H4 (cell line): ENCODE data around the gene SLC9A5. TPM values are rescaled to one million over a fixed set of nuclear protein-coding genes. Genes with fewer than 3 reads are reported as not detected.

ENCODE experiments used
- DNase-seq: peaks from one replicate; pipeline ENCODE4 v3.0.0-alpha.2; 2015; ENCODE audit warnings: low spot score
- total RNA-seq: library from RNA; depleted of rRNA; stranded (reverse); fragments of >200 nt; shearing (Covaris generic); gene quantifications from 2 replicates; pipeline ENCODE4 v1.2.3, GENCODE V29; 2014

The SLC9A5 gene
- total RNA-seq, 1 experiment from 2014 or later: 0.81 TPM

DNA sequence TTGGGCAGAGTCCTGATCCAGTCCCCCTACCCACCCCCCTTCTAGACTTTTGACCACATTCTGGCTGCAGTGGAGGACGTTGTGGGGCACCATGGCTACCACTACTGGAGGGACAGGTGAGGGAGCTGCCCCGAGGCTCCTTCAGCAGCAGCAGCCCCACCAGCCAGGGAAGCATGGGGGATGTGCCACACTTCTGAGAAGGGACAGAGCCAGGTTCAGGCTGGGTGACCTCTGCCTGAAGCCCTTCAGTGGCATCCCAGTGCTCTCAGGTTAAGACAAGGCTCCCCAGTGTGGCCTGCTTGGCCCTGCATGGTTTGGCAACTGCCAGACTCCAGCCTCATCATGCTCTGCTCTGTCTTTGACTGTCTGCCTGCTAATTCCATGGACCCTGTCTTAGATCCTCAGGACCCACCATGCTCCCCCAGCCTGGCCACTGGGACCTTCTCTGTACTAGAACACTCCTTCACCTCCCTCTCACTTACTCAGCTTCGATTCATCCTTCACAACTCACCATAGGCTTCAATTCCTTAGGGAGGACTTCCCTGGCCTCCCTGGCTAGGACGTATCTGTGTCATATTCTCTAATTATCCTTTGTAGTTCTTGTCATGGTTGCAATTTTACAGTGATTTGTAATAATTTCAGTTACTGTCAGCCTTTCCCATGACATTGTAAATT lies 8.8 kb downstream of the SLC9A5 start:
- no peak for DNase-seq

DNA sequence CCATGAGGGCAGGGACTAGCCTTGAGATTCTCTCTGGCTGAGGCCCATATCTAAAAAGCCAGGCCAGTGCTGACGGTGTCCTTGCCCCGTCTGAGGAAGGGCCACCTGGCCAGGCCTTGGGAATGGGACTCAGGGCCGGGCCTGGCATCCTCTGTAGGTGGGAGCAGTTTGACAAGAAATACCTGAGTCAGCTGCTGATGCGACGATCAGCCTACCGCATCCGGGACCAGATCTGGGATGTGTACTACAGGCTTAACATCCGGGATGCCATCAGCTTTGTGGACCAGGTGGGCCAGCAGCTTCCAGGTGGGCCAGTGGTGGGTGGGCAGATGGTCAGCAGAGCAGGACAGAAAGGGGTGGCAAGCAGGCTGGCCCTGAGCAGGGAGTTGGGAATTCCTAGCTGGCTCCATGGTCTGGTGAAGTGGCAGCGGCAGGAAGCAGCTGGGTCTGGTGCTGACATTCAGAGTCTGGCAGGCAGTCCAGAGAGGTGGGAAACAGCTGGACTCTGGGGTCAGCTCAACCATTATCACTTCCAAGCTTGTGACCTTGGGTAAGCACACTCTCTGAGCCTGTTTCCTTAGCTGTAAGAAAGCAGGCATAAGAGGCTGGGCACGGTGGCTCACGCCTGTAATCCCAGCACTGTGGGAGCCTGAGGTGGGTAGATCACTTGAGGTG lies 9.5 kb downstream of the SLC9A5 start:
- DNase-seq: no peak

DNA sequence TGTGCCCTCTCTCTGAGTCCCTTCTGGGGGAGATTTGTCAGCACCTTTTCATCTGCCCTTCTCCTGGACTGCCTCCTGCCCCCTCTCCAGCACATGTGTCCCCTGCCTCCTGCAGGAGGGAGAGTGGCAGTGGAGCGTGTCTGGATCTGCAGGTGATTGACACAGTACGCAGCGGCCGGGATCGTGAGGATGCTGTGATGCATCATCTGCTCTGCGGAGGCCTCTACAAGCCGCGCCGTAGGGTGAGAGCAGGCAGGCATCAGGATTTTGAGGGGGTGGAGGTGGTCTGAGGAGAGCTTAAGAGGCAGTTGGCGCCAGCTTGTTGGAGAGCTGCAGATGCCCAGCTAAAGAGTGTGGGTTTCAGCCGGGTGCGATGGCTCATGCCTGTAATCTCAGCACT lies 10.9 kb downstream of the SLC9A5 start:
- no peak for DNase-seq

DNA sequence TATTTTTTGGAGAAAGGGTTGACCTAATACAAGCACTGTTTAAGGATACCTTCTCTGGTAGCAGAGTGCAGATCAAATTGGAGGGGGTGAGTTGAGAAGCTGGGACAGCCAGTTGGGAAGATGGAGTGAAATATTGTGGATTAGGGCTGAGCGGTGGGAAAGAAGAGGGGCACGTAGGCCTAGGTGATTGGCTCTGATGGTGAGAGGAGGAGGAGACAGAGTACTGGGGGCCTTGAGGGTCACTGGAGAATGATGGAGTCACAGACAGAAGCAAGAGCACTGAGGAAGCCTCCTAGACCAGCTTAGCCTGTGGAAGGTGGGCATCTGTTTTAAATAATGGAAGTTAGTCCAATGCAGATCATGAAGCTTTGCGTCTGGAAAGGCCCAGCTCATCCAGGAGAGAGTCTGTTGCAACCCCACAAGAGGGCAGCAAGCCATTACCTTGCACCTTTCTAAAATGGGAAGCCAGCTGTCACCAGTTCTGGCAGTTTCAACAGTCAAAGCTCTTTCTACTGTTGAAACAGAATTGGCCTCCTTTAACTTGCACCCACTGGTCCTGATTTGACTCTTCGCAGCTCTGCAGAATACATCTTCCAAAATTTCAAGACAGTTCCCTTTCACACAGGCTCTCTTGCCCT lies 11.8 kb downstream of the SLC9A5 start:
- peak; percentile 61 for DNase-seq

DNA sequence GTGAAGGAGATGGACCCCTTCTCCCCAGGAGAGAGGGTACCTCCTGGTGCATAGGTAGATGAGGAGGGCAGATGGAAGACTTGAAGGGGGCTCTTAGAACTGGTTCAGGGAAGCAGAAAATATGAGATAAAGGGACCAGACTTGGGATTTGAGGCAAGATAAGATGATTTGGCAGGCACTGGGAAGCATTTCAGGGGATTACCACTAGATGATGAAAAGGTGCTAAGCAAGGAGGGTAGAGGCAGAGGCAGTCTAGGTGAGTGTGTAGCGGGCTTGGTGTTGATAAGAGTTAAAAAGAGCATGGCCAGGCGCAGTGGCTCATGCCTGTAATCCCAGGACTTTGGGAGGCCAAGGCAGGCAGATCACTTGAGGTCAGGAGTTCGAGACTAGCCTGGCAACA lies 14.4 kb downstream of the SLC9A5 start:
- DNase-seq: no peak

DNA sequence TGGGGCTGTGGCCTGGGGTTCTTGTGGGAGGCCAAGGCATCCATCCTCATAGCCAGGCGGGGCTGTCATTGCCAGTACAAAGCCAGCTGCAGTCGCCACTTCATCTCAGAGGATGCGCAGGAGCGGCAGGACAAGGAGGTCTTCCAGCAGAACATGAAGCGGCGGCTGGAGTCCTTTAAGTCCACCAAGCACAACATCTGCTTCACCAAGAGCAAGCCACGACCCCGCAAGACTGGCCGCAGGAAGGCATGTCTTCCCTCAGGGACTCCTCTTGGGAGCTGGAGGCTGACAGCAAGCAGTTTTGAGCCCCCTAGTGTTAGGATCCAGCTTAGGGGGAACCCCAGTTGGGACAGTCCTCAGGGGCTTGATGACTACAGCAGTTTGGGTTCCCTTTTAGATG lies 15.5 kb downstream of the SLC9A5 start:
- no peak for DNase-seq

DNA sequence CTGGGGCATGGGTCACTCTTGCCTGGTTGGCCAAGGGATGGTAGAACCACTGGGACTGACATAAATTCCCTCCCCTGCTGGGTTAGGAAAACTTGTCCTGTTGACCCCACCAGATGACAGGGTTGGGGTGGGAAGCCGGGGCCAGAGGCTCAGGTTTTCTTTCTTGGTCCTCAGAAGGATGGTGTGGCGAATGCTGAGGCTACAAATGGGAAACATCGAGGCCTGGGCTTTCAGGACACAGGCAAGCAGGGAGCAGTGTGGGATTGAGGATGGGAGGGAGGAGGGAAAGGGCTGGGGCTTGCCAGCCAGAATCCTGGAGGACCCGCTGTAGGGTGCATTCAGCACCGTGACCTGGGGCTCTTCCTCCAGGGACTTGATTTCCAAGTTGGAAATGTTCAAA lies 16.1 kb downstream of the SLC9A5 start:
- no peak for DNase-seq

DNA sequence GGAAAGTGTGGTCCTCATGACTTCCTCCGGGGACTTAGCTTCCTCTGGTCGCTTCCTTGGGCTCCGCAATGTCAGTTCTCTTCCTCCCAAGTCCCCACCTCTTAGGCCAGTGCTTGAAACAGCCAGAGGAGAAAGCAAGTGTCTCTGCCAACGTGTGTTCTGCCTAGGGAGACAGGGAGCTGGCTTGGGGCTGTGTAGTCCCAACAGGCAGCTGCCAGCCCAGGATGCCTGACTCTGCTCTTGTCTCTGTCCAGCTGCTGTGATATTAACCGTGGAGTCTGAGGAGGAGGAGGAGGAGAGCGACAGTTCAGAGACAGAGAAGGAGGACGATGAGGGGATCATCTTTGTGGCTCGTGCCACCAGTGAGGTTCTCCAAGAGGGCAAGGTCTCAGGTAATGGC lies 17.1 kb downstream of the SLC9A5 start:
- DNase-seq: no peak

DNA sequence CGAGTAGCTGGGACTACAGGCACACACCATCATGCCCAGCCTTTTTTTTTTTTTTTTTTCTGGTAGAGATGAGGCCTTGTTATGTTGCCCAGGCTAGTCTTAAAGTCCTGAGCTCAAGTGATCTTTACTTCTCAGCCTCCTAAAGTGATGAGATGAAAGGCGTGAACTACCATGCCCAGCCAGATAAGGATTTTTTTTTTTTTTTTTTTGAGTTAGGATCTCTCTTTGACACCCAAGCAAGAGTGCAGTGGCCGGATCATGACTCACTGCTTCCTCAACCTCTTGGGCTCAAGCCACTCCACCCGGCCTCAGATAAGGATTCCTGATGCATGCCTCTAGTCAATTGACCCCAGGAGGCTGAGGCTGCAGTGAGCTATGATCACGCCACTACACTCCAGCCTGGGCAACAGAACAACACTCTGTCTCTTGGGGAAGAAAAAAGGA lies 19.4 kb downstream of the SLC9A5 start:
- DNase-seq: peak; percentile 77

DNA sequence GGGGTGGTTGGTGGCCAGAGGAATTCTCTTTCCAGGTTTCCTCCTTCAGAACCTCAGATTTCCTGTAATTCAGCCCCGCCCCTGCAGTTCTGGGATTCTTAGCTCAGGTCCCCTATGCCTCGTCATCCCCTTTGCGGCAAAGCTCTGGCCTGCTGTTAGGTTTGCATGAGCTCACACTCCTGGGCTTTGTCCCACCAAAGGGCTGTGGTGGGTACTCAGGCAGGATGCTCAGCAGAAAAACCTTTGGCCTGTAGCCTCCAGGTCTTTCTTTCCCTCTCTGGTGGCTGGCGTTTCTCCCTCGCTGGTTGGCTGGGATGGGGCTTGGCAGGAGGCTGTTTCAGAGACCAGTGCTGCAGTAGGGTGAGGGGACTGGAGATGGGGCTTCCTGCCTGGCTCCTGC lies 21.0 kb downstream of the SLC9A5 start:
- peak; percentile 93 for DNase-seq

DNA sequence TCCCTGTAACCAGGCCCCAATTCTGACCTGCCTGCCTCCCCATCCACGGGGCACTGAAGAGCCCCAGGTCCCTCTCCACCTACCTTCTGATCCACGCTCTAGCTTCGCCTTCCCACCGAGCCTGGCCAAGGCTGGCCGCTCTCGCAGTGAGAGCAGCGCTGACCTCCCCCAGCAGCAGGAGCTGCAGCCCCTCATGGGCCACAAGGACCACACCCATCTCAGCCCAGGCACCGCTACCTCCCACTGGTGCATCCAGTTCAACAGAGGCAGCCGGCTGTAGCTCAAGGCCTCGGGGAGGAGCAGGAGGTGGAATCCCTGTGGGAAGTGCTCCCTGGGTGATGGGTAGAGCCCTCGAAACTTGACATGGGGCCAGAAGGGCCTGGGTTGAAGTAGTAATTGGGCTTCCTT lies 22.2 kb downstream of the SLC9A5 start:
- DNase-seq: no peak

DNA sequence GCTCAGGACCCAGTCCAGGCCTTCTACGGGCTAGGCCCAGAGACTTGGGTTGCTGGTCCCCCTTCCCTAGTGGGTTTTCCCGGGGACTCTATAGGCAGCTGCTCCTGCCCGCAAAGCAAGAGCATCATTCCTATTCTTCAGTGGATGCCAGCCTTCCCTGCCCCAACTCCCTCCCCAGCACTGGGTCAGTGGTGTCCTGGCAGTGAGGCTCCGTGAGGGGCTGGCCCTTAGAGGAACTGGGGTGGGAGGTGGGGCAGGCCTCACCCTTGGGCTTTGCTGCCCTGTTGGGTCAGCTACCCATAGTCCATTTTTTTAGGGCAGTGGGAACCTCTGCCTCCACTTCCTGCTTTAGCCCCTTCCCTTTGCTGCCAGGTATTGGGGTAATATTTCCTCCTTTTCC lies 22.7 kb downstream of the SLC9A5 start:
- no peak for DNase-seq

DNA sequence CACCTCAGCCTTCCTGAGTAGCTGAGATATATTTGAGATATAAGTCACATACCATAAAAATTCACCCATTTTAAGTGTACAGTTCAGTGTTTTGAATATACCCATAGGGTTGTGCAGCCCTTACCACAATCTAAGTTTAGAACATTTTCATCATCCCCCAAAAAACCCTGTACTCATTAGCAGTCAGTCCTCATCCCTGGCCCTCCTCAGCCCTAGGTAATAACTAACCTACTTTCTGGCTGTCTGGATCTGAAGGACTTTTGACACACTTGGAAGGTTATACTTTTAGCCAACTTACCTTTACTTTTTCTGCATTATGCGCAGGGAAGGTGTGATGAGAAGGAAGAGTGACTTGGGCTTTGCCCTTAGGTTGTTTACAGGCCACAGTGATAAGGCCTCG lies 26.5 kb downstream of the SLC9A5 start:
- no peak for DNase-seq

DNA sequence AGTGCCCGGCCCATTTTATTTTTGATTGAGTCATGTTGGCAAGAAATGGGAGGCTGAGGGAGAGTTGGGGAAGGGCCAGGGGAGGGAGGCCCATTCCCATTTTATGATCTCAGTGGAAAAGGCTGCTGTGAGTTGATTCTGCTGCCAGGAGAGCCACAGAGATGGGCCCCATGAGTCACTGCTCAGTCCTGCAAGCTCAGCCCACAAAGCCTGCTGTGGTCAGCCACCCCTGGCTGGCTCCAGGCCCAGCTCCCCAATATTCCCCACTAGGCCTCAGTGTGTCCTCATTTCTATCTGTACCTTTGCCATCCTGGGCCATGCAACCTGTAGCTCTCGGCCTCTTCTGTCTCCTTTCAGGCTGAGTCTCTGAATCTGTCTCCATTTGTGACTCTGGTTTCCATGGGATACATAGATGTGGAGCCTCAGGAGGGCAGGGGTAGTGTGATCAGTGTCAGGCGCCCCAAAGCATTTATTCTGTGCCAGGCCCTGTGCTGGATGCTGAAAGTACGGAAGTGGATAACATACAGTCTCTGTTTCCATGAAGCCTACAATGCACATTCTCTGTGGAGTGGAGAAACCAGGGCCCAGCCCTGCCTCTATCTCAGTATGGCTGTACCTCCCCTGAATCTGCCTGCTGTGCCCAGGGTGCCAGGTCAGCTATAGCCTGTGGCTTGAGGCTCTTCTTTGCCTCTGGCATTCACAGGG lies 28.7 kb downstream of the SLC9A5 start:
- peak; percentile 99 for DNase-seq

DNA sequence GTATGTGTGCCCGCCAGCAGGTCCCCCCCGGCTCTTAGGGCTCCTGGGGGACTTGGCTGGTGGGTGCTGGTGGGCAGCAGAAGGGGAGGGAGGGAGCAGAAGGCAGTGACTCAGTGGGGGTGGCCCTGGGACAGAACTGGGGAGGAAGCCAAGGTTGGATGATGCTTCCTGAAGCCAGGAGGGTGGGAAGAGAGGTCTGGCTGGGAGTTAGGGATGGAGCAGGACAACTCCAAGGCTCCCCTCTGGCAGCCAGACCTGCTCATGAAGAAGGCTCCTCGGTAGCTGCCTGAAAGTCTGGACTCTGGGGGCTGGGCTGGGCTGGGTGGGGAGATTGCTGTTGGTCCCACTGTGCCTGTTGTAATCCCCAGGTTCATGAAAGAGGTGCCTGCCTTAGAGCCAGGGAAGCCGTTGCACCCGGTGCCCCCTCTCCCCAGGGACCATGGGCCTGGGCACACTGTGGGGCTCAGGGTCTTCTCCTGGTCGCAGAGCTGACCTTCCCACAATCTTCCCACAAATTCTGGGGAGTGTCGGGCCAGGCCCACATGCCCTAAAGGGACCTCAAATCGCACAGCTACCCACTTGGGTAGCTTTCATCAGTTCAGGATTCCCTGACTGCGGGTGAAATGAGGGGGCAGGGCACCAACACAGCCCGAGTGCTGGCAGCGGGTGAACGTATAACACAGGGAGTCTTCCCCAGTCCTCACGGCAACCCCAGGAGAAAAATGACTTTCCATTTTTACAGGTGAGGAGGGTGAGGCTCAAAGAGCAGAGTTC lies 29.4 kb downstream of the SLC9A5 start:
- DNase-seq: peak; percentile 72

DNA sequence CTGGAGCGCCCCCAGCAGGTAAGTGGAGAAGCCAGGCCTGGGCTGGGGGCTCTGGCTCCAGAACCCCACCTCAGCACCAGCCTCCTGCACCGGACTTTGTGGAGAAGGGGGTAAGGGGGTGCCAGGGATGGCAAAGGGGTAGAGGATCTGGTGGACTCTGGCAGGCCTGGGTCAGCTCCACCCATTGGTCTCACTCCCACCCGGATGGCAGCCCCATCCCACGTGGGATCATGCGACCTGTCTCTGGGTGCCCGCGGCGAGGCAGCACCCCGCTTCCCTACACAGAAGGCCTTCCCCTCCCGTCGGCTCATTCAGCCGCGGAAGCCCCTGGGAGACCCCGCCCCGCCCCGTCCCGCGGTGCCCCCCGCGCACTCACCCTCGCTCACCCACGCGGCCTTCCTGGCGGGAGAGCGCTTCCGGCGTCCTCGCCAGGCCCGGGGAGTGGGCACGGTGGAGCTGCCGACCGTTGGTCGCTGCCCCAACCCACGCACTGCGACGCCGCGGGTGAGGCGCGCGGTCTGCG lies 30.1 kb downstream of the SLC9A5 start:
- DNase-seq: no peak

DNA sequence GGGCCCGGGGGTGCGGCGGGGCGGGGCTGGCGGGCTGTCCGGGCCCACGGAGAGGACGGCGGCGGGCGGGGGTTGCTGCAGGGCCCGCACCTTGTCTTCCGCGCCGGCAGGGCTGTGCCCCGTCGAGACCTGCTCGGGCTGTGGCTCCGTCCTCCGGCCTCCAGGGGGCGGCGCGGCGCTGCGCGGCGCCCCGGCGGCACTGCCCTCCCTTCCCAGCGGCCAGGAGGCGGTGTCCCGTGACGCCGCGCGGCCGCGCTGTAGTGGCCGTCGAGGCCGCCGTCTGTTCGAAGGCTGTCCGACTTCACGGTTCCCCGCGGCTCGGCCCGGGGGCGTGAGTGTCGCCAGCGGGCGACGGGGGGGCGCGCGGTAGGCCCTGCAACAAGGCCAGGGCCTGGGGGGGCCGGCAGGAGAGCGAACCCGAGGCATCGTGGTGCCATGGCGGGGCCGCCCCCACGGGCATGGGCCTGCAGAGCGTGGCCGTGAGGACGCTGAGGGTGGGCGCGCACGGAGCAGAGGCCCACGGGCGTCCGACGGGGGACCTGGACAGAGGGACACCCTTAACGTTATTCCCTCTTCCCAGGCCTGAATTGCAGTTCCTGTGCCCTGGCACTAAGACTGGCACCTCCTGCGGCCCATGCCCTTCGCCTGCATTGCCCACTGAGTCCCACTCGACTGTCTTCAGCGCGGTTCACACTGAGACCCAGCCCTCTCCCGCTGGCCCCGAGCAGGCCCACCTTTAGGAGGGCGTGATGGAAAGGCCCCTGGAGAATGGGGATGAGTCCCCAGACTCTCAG lies 30.7 kb downstream of the SLC9A5 start, which contains the start of gene PLEKHG4:
Gene PLEKHG4 (plus strand): TSS at position 237 of the 794 bp plus-strand sequence. CDS start 513 bp downstream, at position 750.
- no peak for DNase-seq

DNA sequence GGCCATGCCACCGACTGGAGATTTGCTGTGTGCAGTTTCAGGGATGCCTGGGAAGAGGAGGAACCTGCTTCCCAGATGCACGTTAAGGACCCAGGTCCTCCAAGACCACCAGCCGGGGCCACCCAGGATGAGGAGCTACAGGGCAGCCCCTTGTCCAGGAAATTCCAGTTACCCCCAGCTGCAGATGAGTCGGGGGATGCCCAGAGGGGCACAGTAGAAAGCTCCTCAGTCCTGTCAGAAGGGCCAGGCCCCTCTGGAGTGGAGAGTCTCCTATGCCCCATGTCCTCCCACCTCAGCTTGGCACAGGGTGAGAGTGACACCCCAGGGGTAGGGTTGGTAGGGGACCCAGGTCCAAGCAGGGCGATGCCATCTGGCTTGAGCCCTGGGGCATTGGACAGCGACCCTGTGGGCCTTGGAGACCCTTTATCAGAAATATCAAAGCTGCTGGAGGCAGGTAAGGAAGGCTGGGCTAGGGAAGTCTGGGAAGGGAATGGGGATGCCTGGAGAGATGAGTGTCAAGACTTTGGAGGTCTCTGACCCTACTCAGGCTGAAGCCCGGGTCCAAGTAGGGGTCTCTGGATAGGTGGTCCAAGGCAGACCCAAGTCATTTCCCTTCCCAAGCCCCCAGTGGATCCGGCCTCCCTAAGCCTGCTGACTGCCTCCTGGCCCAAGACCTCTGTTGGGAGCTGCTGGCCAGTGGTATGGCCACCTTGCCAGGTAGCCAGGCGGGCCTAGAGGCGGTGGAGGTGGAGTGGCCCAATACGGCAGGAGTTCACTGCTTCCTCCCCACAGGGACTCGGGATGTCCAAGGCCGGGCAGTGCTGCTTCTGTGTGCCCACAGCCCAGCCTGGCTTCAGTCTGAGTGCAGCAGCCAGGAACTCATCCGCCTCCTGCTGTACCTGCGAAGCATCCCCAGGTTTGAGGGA lies 31.6 kb downstream of the SLC9A5 start:
- DNase-seq: no peak
